Adipose tissue (tissue), 3 donors: ENCODE data around the gene MTMR12. TPM values are rescaled to one million over a fixed set of nuclear protein-coding genes. Genes with fewer than 3 reads are reported as not detected.
"Not testable (repeated sequence)": the region's sequence is repeated elsewhere in the genome, so short reads cannot be mapped to it uniquely, and the experiment has no call there.

Experiments used
- H3K27ac ChIP-seq: one replicate; pipeline ENCODE4 v1.5.1; 2013; ENCODE audit warnings: low read depth, low read length
- WGBS, 3 donors: extraction: QIAGEN DNeasy Blood & Tissue Kit; methylation state at CpG; one replicate each; pipeline ENCODE4 v1.1.7; 2013; 5-methylcytosine and 5-hydroxymethylcytosine counted together
- polyA plus RNA-seq, 3 donors: library from polyadenylated mRNA; stranded (reverse); fragments of 200-250 nt; gene quantifications; one replicate each; pipeline ENCODE4 v1.2.3, GENCODE V29; 2013
- donor health status: healthy with polysubstance abuse.
- donor health status: Bipolar disorder and iron deficiency.
- donor health status: healthy.

MTMR12 gene
- polyA plus RNA-seq, 3 donors: 13.6 to 21.8 (median 14.5) TPM

DNA sequence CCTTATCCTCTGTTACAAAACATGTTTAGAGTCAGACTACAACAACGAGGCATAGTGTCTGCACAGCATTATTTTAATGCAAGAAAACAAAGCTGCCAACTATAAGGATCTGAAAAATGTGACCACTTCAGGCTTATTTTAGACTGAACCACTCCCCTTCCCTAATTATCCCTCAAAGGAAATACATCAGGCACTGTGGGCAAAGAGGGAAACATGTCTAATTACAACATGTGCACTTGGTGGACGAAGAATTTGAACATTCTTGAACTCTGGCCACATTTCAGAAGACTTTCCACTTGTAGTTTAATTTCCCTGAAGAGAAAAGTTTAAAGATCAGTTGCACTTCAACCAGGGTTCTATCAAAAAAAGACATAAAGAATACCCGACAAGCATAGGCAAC, 3.8 kb downstream of the MTMR12 start:
- no peak overlapping the region for H3K27ac ChIP-seq
- 23 to 39% (median 26%) methylated on average over 3 of the region's 3 CpGs for WGBS, 3 donors

GRCh38 chr5:32307769-32308194, 5.0 kb downstream of the MTMR12 start:
- 40 to 97% (median 91%) methylated on average over 4 of the region's 4 CpGs for WGBS, 3 donors
- no peak overlapping the region for H3K27ac ChIP-seq

DNA sequence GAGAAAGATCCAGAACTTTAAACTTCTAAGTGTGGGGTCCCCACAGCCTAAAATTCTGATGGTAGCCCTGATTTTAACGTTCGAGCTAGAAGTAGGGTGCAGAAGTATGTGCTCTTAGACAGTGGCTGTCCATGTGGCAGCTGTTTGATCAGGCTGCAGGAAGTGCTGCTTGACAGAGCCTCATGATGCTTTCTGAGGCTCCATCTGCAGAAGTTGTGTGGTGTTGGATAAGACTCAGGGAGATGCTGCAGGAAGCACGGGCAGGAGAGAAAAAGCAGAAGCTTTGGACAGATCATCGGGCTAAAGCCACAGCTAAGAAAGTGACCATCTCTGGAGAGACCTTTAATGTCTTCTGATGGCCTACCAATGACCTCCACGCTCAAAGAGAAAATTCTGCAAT, 8.1 kb downstream of the MTMR12 start:
- H3K27ac ChIP-seq: no peak overlapping the region
- WGBS, 3 donors: 52 to 84% (median 57%) methylated on average over 5 of the region's 5 CpGs

GRCh38 chr5:32303755-32304120, 9.0 kb downstream of the MTMR12 start:
- 95 to 98% (median 97%) methylated on average over 6 of the region's 6 CpGs for WGBS, 3 donors
- no peak overlapping the region for H3K27ac ChIP-seq

GRCh38 chr5:32302835-32303754, 9.6 kb downstream of the MTMR12 start:
- no peak overlapping the region for H3K27ac ChIP-seq
- WGBS, 3 donors: 53 to 67% (median 66%) methylated on average over 7 of the region's 7 CpGs

- WGBS, 3 donors: 74 to 86% (median 85%) methylated on average over 2 of the region's 2 CpGs
- H3K27ac ChIP-seq: no peak overlapping the region
Observed at GRCh38 chr5:32301891-32302290, 10.8 kb downstream of the MTMR12 start.

DNA sequence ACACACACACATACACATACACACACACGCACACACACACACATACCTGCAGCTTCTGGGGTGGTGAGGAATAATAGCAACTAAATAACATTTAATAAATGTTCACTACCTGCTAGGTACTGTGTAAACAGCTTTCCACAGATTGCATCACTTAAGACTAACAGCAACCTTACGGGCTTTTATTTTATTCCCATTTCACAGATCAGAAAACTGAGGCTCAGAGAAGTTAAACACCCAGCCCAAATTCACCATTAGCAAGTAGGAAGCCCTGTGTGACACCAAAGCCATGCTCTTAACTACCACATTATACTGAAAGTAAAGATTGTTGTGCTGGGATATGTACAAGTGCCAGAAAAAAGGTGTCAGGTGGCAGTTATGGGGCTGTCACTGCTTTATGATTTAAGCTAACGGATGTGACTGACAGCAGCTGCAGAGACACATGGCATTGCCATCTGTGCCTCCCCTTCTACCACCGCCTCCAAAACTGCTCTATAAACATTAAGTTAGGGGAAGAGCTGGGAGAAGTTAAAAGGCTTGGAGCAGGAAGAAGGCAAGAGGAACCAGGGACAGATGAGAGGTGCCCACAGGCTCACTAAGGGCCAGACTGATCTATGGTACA, 13.6 kb downstream of the MTMR12 start:
- 62 to 88% (median 83%) methylated on average over 4 of the region's 4 CpGs for WGBS, 3 donors
- no peak overlapping the region for H3K27ac ChIP-seq

DNA sequence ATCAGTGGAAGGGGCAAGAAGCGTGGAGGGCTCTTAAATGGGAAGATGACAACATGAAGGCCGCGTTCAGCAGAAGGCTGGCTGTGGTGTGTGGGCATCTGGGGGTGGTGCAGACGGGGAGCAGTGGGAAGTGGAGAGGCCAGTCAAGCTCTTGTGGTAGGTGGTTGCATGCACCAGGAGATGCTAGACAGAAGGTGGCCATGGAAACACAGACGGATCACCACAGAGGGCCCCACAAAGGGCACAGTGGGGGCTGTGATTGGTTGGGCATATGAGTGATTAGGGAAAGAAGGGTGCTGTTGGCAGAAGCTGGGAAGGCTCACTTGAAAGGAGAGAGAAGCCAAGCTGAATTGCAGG, 14.7 kb downstream of the MTMR12 start:
- WGBS, 3 donors: 63 to 86% (median 66%) methylated on average over 5 of the region's 5 CpGs
- H3K27ac ChIP-seq: no peak overlapping the region

DNA sequence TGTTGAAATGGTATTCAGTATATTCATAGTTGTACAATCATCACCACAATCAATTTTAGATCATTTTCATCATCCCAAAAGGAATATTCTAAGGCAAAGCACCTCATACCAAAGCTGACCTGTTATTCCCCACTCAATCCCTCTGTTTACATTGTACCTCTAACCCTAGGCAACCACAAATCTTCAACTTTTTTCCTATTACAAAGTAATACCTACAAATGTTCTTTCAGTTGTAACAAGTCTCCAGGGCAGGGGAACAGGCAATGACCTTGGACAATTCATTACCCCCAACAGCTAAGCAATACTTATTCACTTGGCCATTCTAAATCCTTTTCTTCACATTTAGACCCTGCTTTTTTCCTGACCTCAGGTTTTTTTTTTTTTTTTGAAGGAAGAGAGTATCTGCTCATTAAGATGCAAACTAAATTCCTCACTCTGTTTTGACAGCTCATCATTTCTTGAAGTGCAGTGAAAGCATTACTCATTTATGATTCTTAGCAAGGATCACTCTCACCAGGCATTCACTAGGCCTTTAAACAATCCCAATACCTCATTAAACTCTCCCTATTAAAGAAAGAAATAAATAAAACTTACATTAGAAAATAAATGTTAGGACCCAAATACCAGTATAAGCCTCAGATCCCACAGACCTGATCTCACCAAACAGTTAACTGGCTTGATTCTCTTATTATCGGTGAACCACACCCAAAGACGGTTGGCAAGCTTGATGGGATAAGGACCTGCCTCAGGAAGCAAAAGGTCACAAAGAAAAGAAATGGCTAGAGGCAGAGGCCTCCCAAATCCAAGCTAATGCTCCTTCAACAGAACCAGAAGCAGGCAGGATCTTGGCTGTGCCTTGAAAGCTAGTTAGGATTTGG, 15.3 kb downstream of the MTMR12 start:
- 25 to 53% (median 40%) methylated on average over 2 of the region's 2 CpGs for WGBS, 3 donors
- H3K27ac ChIP-seq: no peak overlapping the region

GRCh38 chr5:32295966-32296772, 16.6 kb downstream of the MTMR12 start:
- 76 to 84% (median 82%) methylated on average over 9 of the region's 9 CpGs for WGBS, 3 donors
- not testable (repeated sequence) for H3K27ac ChIP-seq

DNA sequence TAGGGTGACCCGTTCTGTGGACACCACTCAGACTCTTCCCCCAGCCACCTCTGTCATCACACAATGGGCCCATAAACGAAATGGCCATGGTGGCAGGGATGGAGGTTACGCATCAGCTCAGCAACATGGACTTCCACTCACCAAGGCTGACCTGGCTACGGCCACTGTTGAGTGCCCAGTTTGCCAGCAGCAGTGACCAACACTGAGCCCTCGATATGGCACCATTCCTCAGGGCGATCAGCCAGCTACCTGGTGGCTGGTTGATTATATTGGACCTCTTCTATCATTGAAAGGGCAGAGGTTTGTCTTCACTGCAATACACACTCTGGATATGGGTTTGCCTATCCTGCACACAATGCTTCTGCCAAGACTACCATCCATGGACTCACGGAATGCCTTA, 21.1 kb downstream of the MTMR12 start:
- WGBS, 3 donors: 93 to 97% (median 97%) methylated on average over 7 of the region's 7 CpGs
- no peak overlapping the region for H3K27ac ChIP-seq

DNA sequence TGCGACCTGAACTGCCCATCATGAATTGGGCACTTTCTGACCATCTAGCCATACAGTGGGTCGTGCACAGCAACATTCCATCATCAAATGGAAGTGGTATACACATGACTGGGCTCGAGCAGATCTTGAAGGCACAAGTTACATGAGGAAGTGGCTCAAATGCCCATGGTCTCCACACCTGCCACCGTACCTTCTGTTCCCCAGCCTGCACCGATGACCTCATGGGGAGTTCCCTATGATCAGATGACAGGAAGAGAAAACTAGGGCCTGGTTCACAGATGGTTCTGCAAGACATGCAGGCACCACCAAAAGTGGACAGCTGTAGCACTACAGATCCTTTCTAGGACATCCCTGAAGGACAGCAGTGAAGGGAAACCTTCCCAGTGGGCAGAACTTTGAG, 21.8 kb downstream of the MTMR12 start:
- no peak overlapping the region for H3K27ac ChIP-seq
- 86 to 95% (median 88%) methylated on average over 5 of the region's 5 CpGs for WGBS, 3 donors

- WGBS, 3 donors: 91 to 97% (median 95%) methylated on average over 3 of the region's 3 CpGs
- H3K27ac ChIP-seq: not testable (repeated sequence)
Observed at GRCh38 chr5:32290501-32290900, 22.2 kb downstream of the MTMR12 start.

DNA sequence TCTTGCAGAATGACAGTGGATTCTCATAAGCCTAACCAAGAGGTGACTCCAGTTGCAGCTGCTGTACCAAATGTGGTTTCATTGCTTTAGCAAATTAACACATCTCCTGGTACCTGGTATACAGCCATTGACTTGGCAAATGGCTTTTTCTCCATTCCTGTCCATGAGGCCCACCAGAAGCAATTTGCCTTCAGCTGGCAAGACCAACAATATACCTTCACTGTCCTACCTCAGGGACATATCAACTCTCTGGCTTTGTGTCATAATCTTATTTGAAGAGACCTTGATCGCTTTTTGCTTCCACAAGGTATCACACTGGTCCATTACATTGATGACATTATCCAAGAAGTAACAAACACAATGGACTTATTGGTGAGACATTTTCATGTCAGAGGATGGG, 22.8 kb downstream of the MTMR12 start:
- 97 to 100% (median 100%) methylated on average over 1 of the region's 1 CpG for WGBS, 3 donors
- H3K27ac ChIP-seq: not testable (repeated sequence)

DNA sequence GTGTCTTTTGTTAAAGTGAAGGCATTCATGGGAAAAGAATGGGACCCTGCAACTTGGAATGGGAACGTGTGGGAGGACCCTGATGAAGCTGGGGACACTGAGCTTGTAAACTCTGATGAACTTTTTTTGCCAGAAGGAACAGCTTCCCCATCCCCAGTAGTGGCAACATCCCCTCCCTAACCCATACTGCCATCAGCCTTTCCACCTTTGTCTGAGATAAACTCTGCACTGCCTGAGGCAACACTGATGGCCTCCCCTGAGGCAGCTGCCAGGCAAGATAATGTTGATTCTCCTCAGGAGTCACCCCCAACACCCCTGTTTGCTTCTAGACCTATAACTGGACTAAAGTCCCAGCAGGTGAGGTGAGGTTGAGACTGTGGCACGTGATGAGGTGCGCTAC, 24.6 kb downstream of the MTMR12 start:
- WGBS, 3 donors: 88 to 95% (median 90%) methylated on average over 3 of the region's 3 CpGs
- H3K27ac ChIP-seq: not testable (repeated sequence)

DNA sequence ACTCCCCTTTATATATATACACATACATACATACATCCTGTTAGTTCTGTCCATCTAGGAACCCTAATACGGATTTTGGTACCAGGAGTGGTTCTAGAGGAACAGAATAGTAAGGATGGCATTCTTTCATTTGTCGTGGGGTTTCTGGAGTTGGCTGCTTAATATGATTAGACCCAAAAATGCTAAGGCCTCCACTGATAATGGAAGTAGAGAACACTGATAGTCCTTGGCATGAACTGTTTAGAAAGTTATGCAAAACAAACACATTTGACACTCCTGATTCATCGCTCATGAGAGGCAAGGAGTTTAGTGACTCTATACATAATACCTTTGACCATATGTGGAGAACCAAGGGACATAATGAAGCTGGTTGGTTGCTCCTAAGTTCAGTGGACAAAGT, 25.2 kb downstream of the MTMR12 start:
- 58 to 82% (median 80%) methylated on average over 3 of the region's 3 CpGs for WGBS, 3 donors
- not testable (repeated sequence) for H3K27ac ChIP-seq

DNA sequence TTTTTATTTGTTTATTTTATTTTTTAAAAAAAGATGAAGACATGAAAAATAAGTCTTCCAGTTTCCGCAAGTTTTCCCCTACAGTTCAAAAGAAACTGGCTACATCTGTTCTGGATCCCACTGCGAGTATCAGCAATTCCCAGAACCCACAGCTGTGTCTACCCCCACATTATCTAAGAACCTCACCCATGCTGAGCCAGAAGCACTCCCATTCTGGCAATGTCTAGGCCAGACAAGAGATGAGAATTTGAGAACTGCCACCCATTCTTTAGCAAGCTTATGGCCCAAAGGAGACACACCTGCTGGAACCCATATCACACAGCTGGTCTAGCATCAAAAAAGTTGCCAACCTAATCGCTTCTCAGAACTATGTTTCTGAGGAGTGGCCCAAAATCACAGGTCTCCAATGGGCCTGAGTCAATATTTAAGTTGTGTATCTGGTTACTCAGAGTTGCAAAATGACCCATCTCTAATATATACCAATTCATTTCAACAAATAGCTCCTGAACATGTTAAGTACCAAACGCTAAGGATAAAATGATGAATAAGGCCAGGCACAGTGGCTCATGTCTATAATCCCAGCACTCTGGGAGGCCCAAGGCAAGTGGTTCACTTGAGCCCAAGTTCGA, 27.1 kb downstream of the MTMR12 start:
- 65 to 83% (median 83%) methylated on average over 5 of the region's 5 CpGs for WGBS, 3 donors
- H3K27ac ChIP-seq: no peak overlapping the region
